ENCODE measurements around the gene LGR6.

- no peak for TF ChIP-seq YY1 (IDR thresholded peaks at IDR 0.05; ENCODE audit: insufficient read depth, insufficient read length)
- no peak for TF ChIP-seq ZNF274 (IDR thresholded peaks at IDR 0.05; ENCODE audit: low read depth, low read length)
These were observed 100.0 kb downstream of the LGR6 start for GRCh38 chr1:202293569-202293968.

Data from NT2/D1 (cell line).